Stimulated activated CD8-positive, alpha-beta memory T cell treated with anti-CD3 and anti-CD28 coated beads, Interleukin-12 subunit alpha, Interleukin-12 subunit beta, amount 100 ng/mL, for 24 hours (primary cell): ENCODE data around the gene GSDME.

Experiments
- DNase-seq: peaks from one replicate; pipeline ENCODE4 v3.0.0-alpha.2; 2020; ENCODE audit errors: extremely low read depth

Gene GSDME

GRCh38 chr7:24722386-24723177 is 34.7 kb downstream of the GSDME start:
- no peak for DNase-seq

- DNase-seq = no peak
These were observed 35.7 kb downstream of the GSDME start for GRCh38 chr7:24721481-24722001.

- no peak for DNase-seq
These were observed 37.0 kb downstream of the GSDME start for GRCh38 chr7:24720283-24720682.

- no peak for DNase-seq
These were observed 38.2 kb downstream of the GSDME start for GRCh38 chr7:24718977-24719491.

- DNase-seq = no peak
These were observed 38.8 kb downstream of the GSDME start for GRCh38 chr7:24718431-24718831.

GRCh38 chr7:24717694-24718320 is 39.5 kb downstream of the GSDME start:
- DNase-seq = no peak

GRCh38 chr7:24717247-24717622 is 40.0 kb downstream of the GSDME start:
- no peak for DNase-seq

- no peak for DNase-seq
These were observed 40.6 kb downstream of the GSDME start for GRCh38 chr7:24716480-24717246.

- no peak for DNase-seq
These were observed 41.4 kb downstream of the GSDME start for GRCh38 chr7:24715661-24716479.

- no peak for DNase-seq
These were observed 42.1 kb downstream of the GSDME start for GRCh38 chr7:24715171-24715570.

- no peak for DNase-seq
These were observed 42.6 kb downstream of the GSDME start for GRCh38 chr7:24714676-24715010.

GRCh38 chr7:24713850-24714675 is 43.2 kb downstream of the GSDME start:
- DNase-seq = no peak

- no peak for DNase-seq
These were observed 44.0 kb downstream of the GSDME start for GRCh38 chr7:24713039-24713793.

- DNase-seq = no peak
These were observed 47.5 kb downstream of the GSDME start for GRCh38 chr7:24709585-24710360.

GRCh38 chr7:24709051-24709450 is 48.2 kb downstream of the GSDME start:
- no peak for DNase-seq

- no peak for DNase-seq
These were observed 49.2 kb downstream of the GSDME start for GRCh38 chr7:24707988-24708615.

GRCh38 chr7:24706211-24707170 is 50.8 kb downstream of the GSDME start:
- DNase-seq = no peak
